Neural cell (in vitro differentiated cells): ENCODE results near the gene FAM72A. TPM values are rescaled to one million over a fixed set of nuclear protein-coding genes. Genes with fewer than 3 reads are reported as not detected.
A peak's percentile ranks its signal among the peaks of the same experiment; 100 is the strongest.
"Not testable (repeated sequence)": the region's sequence is repeated elsewhere in the genome, so short reads cannot be mapped to it uniquely, and the experiment has no call there.

Experiments used
- H2AFZ ChIP-seq: fragments of 200-600, 300-800 bp; sonication (generic), shearing (Covaris generic); 2 replicates; pipeline ENCODE4 v1.6.0; 2014; ENCODE audit warnings: low read depth, mild to moderate bottlenecking, antibody characterized with exemption, low read length, moderate library complexity
- H3F3A ChIP-seq: fragments of 200-600 bp; shearing (Covaris generic); 2 replicates; pipeline ENCODE4 v1.6.1; 2016; ENCODE audit warnings: mild to moderate bottlenecking, moderate library complexity, mixed read lengths, antibody characterized with exemption, low read length; ENCODE audit not compliant: insufficient read depth, poor library complexity, severe bottlenecking
- H3K27ac ChIP-seq: fragments of 200-600, 300-800 bp; sonication (generic), shearing (Covaris generic); 2 replicates; pipeline ENCODE4 v1.5.1; 2014; ENCODE audit warnings: mild to moderate bottlenecking, low read length, moderate library complexity
- H3K27me3 ChIP-seq: fragments of 300-800, 200-600 bp; sonication (generic), shearing (Covaris generic); 2 replicates; pipeline ENCODE4 v1.6.0; 2014; ENCODE audit warnings: mild to moderate bottlenecking, low read depth, low read length, moderate library complexity; ENCODE audit not compliant: insufficient read depth
- H3K36me3 ChIP-seq: fragments of 300-800, 200-600 bp; sonication (generic), shearing (Covaris generic); 2 replicates; pipeline ENCODE4 v1.5.1; 2014; ENCODE audit warnings: mild to moderate bottlenecking, antibody characterized with exemption, low read length, moderate library complexity; ENCODE audit not compliant: insufficient read depth
- H3K4me2 ChIP-seq: fragments of 300-800, 200-600 bp; sonication (generic), shearing (Covaris generic); 2 replicates; pipeline ENCODE4 v1.6.0; 2014; ENCODE audit warnings: mild to moderate bottlenecking, low read length
- H3K4me3 ChIP-seq: fragments of 300-800, 200-600 bp; sonication (generic), shearing (Covaris generic); 2 replicates; pipeline ENCODE4 v1.5.1; 2014; ENCODE audit warnings: mild to moderate bottlenecking, low read length, moderate library complexity
- H3K79me2 ChIP-seq: fragments of 200-600 bp; shearing (Covaris generic); replicated peaks from 2 replicates; pipeline ENCODE4 v1.6.0; 2014; ENCODE audit warnings: mild to moderate bottlenecking, low read length, moderate library complexity; ENCODE audit not compliant: insufficient read depth
- H3K9ac ChIP-seq: fragments of 300-800, 200-600 bp; sonication (generic), shearing (Covaris generic); 2 replicates; pipeline ENCODE4 v1.6.1; 2016; ENCODE audit warnings: mild to moderate bottlenecking, low read length, mixed read lengths
- H3K9me2 ChIP-seq: fragments of 200-600 bp; shearing (Covaris generic); 2 replicates; pipeline ENCODE4 v1.6.1; 2016; ENCODE audit warnings: mild to moderate bottlenecking, low read length, mixed read lengths; ENCODE audit not compliant: insufficient read depth
- H3K9me3 ChIP-seq: fragments of 200-600, 300-800 bp; sonication (generic), shearing (Covaris generic); 2 replicates; pipeline ENCODE4 v1.6.1; 2016; ENCODE audit warnings: mild to moderate bottlenecking, mixed run types, low read length, moderate library complexity, mixed read lengths
- H4K20me1 ChIP-seq: fragments of 200-600 bp; shearing (Covaris generic); 2 replicates; pipeline ENCODE4 v1.6.1; 2016; ENCODE audit warnings: mild to moderate bottlenecking, mixed run types; ENCODE audit not compliant: insufficient read depth
- polyA plus RNA-seq: library from polyadenylated mRNA; depleted of rRNA; stranded (reverse); fragments of >200 nt; gene quantifications from 2 replicates; pipeline ENCODE4 v1.2.3, GENCODE V29; 2014

FAM72A gene
- polyA plus RNA-seq, 1 donor from 2014 or later, result 2.2 TPM

DNA sequence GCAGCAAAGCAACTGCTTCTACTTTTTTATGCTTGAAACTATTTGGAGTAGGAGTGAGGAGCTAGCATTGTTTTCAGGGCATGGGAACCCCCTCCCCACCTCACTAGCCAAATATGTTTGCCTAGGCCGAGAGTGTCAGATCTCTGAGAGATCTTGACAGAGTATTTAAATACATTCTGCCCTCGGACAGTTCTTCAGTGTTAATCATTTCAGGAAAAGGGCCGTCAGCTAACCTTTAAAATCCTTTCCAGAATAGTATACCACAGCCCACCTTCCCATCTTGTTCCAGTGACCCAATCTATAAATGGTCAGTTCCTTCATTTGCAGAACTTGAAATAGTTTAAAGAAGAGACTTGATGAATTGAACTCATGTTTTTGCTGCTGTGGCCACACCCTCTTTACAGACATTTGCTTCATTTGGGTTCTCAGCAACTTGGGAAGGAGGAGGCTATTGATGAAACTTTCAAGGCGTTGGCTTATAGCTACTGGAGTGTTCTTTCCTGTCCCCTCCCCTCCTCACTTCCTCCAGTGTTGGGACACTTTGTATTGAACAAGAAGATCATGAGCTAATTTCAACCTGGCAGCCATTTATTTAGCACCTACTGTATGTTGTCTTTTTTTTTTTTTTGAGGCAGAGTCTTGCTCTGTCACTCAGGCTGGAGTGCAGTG, 17.8 kb upstream of the FAM72A start:
- H3K27me3 ChIP-seq, H2AFZ ChIP-seq, H3K4me3 ChIP-seq, H4K20me1 ChIP-seq, H3F3A ChIP-seq, H3K9me3 ChIP-seq, H3K9me2 ChIP-seq, H3K27ac ChIP-seq, H3K36me3 ChIP-seq, H3K79me2 ChIP-seq, H3K4me2 ChIP-seq, H3K9ac ChIP-seq: not testable (repeated sequence)

DNA sequence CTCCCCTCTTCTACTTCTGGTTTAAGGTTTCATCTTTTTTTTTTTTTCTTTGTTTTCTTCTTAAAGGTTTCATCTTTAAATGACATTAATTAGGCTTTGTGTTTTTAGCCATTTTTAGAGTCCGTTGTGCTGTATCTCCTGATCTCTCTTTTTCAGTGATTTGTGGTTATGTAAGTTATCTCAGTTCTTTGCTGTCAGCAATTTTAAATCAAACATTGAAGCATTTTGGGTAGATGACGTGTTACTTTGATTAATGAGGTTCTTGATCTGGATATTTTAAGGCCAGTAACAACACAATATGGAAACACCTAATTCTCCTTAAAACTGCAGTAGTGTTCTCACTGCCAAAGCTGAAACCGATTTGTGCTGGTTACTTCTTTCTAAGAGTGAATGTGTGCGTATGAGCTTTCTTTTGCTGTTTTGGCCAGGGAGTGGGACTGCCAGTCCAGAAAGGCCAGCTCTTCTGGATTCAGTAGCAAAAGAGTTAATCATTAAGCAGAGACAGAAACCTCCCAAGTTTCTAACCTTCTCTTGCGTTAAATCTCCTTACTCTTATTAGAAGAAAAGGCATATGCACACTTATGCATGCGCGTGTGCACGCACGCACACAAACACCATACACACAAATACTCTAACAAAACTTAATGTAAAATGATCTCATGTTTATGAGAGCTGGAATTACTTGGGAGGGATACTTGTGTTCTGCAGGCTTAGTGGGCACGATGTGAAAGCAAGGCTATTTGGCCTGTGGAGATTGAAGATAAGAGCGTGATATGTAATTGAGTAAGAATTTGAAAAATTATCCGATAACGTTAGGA, 17.1 kb upstream of the FAM72A start:
- H3K9me3 ChIP-seq, H3K79me2 ChIP-seq, H4K20me1 ChIP-seq, H3K27ac ChIP-seq, H3K27me3 ChIP-seq, H3K4me2 ChIP-seq, H3K36me3 ChIP-seq, H2AFZ ChIP-seq, H3K9ac ChIP-seq, H3F3A ChIP-seq, H3K4me3 ChIP-seq, H3K9me2 ChIP-seq: not testable (repeated sequence)

DNA sequence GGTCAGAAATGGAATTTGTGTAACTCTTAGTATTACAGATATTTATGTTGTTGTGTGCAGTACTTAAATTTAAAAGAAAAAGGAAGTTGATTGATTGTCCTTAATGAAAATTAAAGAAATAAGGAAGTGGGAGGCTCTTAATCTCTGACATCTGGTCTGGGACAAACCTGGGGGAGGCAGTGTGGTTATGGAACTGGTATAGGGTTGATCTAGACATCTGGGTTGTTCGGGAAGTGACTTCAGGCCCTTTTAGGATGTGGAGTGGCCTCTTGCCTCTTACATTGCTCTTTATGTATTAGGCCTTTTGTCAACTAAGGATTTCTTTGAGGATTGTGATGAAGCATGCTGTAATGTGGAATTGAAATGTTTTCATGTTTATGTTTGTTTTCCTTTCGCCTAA, 16.1 kb upstream of the FAM72A start:
- not testable (repeated sequence) for H3F3A ChIP-seq, H3K9me3 ChIP-seq, H3K9me2 ChIP-seq, H3K9ac ChIP-seq, H3K4me2 ChIP-seq, H3K4me3 ChIP-seq, H3K36me3 ChIP-seq, H3K27ac ChIP-seq, H3K79me2 ChIP-seq, H3K27me3 ChIP-seq, H4K20me1 ChIP-seq, H2AFZ ChIP-seq

DNA sequence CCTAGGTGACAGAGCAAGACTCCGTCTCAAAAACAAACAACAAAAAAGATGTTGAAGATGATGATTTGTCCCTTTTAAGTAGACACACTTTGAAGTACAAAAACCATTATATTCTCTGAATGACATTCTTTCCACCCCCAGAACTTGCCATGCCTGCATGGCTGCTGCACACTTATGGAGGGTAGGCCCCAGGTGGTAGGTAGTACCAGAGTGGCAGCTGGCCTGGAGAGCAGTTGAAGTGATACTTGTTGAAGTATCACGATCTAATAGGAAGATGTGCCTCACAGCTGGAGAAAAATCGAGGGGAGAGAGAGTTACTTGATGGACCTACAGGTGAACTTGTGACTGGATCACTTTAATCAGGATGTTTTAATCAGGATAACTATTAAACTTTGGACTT, 15.6 kb upstream of the FAM72A start:
- not testable (repeated sequence) for H3F3A ChIP-seq, H3K9me2 ChIP-seq, H3K9ac ChIP-seq, H3K36me3 ChIP-seq, H2AFZ ChIP-seq, H3K27ac ChIP-seq, H3K4me2 ChIP-seq, H4K20me1 ChIP-seq, H3K4me3 ChIP-seq, H3K9me3 ChIP-seq, H3K79me2 ChIP-seq, H3K27me3 ChIP-seq

DNA sequence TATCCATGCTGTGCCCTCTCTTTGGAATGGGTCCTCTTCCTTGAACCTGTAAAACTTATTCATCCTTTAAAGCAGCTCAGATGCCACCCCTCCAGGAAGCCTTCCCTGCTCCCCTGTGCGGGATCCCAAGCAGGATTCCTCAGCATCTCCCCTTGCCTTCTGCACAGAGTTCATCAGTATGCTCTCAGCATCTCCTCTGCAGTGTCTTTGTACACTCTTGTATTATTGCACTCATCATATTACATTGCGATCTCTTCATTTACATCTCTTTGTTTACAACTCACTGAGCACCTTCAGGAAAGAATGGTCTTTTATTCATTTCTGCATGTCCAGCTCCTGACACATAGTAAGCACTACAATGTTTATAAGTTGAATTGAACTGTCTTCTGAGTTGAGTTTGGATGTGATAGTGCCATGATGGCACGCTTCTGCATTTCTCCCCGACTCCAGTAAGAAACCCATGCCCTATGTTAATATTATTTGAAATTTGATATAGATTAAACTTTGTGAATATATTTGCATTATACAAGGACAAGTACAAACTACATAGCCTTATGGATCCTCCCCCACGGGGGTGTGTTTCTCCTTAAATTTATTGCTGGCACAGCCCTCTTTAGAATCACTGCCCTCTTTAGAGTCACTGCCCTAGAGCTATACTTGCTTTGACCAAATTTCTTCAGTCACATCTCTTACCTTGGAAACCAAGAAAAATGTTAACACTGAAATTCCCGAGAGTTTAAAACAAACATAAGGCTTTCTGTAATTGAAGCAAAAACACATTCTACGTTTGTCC, 13.2 kb upstream of the FAM72A start:
- not testable (repeated sequence) for H2AFZ ChIP-seq, H3K36me3 ChIP-seq, H4K20me1 ChIP-seq, H3K9me3 ChIP-seq, H3K4me3 ChIP-seq, H3K9ac ChIP-seq, H3K9me2 ChIP-seq, H3K4me2 ChIP-seq, H3K79me2 ChIP-seq, H3K27ac ChIP-seq, H3K27me3 ChIP-seq, H3F3A ChIP-seq

DNA sequence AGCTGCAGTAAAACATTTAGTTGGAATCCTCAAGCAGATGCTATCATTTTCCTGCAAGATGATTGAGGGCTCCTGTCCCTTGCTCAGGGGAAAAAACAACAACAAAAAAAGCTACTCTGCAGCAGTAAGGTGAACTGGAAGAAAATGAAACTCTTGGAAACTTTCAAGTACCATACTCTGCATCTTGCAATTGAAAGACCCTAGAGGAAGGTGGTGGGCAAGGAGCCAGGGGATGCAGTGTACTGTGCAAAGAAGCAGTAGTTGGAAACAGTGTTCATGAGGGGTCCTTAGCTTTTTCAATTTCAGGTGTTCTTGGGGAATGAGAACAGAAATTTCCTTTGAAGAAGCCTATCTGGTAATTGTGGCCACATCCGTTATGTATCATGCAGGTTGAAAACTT, 8.2 kb upstream of the FAM72A start:
- H3K79me2 ChIP-seq, H3K36me3 ChIP-seq, H2AFZ ChIP-seq, H4K20me1 ChIP-seq, H3K4me2 ChIP-seq, H3K9me2 ChIP-seq, H3K27me3 ChIP-seq, H3K9me3 ChIP-seq, H3K27ac ChIP-seq, H3K4me3 ChIP-seq, H3K9ac ChIP-seq, H3F3A ChIP-seq: not testable (repeated sequence)

DNA sequence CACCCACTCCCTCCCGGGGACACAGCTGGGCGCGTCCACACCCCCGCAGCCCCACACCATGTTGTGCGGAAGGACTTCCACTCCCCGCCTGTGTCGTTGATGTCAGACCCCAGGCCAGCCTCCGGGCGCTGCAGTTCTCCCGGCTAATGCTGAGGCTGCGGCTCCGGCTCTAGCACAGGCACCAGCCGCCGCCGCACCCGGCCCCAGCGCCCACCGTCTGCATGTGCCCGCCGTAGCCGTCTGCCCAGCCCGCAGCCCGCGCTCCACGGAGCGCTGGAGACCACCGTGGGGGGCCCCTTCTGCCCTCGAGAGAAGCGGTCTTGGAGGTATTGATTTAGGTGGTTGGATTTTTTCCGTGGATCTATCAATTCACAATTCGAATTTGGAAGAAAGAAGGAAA, 2.9 kb upstream of the FAM72A start:
- H3K4me3 ChIP-seq, result peak overlapping the region; percentile 50
- not testable (repeated sequence) for H4K20me1 ChIP-seq, H2AFZ ChIP-seq, H3K36me3 ChIP-seq, H3K4me2 ChIP-seq, H3K9ac ChIP-seq, H3K79me2 ChIP-seq, H3F3A ChIP-seq, H3K27ac ChIP-seq, H3K9me2 ChIP-seq, H3K27me3 ChIP-seq, H3K9me3 ChIP-seq
